Tongue (tissue), 2 donors: Measurements from ENCODE around the gene EMC10. TPM values are rescaled to one million over a fixed set of nuclear protein-coding genes. Genes with fewer than 3 reads are reported as not detected.
"Not testable (repeated sequence)": the region's sequence is repeated elsewhere in the genome, so short reads cannot be mapped to it uniquely, and the experiment has no call there.

Experiments
- DNase-seq: peaks from one replicate; pipeline ENCODE4 v3.0.0-alpha.2; 2015
- total RNA-seq: library from RNA; depleted of rRNA; stranded (reverse); fragments of >200 nt; gene quantifications from one replicate; pipeline ENCODE4 v1.2.3, GENCODE V29; 2014

Gene EMC10
- total RNA-seq, 1 donor from 2014 or later: 79.0 TPM

DNA sequence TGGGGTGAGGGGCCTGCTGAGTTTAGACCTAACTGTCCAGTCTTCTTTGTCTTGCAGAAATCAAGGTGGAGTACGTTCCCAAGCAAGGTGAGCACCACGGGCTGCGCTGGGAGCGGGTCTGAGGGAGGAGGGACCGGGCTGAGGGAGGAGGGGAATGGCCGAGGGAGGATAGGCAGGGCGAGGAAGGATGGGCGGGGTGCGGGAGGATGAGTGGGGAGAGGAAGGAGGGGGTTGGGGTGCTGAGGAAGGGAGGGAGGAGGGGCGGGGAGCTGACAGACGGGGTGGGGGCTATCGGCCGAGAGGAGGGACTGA is 25.1 kb upstream of the EMC10 start:
- DNase-seq: no peak

DNA sequence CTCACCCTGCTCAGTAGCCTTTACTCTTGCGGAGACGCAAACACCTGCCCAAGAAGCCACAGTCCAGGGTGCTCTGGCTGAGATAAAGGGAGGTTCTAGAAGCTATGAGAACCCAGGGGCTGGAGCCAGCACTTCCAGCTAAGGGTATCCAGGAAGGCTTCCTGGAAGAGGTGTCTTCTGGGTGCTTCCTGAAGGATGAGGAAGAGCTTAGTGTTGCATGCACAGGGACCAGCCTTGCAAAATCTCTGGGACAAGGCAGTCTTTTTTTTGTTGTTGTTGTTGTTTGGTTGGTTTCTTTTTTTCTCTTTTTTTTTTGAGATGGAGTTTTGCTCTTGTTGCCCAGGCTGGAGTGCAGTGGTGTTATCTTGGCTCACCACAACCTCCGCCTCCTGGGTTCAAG is 23.1 kb upstream of the EMC10 start:
- no peak for DNase-seq

DNA sequence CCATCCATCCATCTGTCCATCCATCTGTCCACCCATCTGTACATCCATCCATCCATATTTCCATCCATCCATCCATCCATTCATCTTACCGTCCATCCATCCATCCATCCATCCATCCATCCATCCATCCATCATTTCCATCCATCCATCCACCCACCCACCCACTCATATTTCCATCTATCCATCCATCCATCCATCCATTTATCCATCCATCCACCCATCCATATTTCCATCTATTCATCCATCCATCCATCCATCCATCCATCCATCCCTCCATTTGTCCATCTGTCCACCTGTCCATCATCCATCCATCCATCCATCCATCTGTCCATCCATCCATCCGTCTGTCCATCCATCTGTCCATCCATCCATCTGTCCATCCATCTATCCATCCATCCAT is 20.3 kb upstream of the EMC10 start:
- DNase-seq: no peak

DNA sequence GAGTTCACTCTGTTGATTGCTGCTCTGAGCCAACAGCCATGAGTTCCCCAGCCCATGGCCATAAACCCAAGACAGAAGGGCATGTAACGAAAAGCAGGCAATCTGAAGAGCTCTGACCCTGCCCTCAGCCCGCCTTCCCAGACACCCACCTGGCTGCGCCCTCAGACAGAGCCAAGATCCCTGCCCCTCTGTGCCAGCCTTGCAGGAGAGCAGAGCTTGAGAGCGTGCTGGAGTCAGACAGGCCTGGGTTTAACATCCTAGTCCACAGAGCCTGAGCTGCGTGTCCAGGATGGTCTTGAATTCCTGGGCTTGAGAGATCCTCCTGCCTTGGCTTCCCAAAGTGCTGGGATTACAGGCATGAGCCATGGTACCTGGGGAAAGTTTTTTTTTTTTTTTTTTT is 19.0 kb upstream of the EMC10 start:
- DNase-seq: no peak

DNA sequence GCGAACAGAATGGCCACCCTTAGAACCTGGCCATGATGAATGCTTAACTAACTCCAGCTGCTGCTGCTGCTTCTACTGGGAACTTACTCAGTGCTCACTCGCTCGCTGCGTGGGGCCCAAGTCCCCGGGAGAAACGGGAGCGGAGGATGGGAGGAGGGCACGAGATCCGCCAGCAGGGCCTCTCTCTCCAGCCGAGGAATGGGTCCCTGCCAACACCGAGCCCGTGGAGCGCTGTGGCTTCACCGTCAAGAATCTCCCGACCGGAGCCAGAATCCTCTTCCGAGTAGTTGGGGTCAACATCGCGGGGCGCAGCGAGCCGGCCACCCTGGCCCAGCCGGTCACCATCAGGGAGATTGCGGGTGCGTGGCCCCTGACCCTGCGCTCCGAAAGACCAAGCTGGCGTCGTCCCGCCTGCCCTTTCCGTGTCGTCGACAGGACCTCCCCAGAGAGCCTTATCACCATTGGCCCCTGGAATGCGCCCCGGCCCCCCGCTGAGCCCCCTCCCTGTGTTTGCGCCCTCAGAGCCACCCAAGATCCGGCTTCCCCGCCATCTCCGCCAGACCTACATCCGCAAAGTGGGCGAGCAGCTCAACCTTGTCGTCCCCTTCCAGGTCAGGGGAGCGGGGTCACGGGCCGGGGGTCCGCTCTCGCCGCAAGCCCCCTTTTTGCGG is 17.8 kb upstream of the EMC10 start:
- no peak for DNase-seq

DNA sequence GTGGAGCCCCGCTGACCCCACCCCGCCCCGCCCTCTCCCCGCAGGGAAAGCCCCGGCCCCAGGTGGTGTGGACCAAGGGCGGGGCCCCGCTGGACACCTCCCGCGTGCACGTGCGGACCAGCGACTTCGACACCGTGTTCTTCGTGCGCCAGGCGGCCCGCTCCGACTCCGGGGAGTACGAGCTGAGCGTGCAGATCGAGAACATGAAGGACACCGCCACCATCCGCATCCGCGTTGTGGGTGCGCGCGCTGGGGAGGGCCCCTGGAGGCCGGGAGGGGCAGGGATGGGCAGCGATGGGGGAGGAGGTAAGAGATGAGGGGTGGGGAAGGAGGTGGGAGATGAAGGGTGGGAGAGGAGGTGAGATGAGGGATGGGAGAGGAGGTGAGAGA is 17.2 kb upstream of the EMC10 start:
- no peak for DNase-seq

DNA sequence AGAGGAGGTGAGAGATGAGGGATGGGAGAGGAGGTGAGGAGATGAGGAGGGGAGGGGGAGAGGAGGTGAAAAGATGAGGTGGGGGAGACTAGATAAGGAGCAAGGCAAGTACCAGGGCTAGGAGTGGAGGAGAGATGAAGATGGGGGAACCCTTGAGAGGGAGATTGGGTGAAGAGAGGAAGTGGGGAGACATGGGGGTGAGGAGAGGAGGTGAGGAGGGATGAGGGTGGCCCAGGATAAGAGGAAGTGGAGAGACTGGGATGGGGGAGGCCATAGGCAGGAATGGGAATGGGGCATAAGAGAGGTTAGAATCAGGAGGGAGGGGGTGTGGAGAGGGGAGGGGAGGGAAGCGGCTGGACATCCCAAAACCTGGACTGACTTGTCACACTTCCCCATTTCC is 16.7 kb upstream of the EMC10 start:
- no peak for DNase-seq

DNA sequence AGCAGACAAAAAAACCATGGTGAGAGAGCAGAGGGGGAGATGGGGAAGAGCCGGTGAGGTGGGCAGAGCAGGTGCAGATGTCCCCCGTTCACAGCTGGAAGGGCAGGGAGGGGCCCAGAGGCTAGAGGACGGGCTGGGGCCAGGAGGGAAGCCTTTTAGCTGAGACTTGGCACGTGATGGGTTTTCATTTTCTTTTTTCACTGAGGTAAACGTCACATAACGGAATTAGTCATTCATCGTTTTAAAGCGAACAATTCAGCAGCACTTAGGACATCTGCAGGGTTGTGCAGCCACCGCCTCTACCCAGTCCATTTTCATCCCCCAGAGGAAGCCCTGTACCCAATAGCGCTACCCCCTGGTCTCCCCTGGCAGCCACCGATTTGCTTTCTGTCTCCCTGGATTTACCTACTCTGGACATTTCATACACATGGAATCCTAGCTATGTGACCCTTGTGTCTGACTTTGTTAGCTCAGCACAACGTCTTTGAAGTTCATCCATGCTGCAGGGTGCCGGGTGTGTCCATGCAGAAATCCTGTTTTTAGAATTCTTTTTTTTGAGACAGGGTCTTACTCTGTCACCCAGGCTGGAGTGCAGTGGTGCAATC is 16.0 kb upstream of the EMC10 start:
- DNase-seq: no peak

DNA sequence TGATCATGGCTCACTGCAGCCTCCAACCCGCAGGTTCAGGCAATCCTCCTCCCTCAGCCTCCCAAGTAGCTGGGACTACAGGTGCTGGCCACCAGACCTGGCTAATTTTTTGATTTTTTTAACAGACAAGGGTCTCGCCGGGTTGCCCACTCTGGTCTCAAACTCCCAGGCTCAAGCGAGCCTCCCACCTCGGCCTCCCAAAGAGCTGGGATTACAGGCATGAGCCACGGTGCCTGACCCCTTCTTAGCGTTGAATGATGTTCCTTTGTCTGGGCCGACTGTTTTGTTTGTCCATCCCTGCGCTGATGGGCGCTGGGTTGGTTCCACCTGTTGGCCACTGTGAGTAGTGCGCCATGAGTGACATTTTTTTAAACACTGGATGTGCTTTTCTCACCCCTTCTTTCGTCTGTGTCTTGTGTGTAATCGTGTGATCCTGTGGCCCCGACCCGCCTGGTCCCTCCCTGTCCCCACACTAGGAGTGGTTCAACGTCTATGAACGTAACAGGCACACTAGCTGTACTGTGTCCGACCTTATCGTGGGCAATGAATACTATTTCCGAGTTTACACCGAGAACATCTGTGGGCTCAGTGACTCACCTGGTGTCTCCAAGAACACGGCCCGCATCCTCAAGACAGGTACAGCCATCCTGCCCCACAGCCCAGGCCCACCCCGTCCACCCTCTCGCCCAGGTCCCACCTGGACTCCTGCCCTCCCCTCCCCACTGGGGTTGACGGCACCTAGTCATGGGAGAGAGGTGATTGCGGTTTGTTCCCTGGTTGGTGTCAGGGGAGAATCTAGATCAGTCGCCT is 15.0 kb upstream of the EMC10 start:
- DNase-seq: peak; percentile 75

DNA sequence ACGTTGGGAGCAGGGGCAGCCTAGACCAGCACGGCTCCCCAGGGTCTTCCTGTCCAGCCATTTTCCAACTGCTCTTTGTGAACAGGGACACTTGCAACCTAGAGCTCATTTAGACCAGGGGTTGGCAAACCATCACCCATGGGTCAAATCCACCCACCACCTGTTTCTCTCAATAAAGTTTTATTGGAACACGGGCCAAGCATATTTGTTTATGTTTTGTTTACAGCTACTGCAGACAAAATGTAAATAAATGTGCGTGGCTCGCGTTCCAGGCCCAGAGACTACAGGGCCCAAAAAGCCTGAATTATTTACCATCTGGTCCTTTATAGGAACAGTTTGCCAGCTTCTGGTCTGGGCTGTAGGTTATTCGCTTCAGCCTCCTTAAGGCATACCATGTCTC is 13.3 kb upstream of the EMC10 start:
- no peak for DNase-seq

DNA sequence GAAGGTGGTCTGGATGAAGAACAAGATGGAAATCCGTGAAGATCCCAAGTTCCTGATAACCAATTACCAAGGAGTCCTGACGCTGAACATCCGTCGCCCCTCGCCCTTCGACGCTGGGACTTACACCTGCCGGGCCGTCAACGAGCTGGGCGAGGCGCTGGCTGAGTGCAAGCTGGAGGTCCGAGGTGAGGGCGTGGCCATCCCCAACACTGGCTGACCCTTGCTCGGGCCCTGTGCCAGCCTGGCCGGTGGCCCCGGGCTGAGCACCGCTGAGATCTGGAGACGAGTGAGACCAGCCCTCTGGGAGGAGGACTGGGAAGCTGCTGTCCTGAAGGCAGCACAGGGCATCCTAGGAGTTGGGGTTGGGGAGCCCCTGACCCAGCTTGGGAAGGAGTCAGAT is 12.0 kb upstream of the EMC10 start:
- DNase-seq: no peak

DNA sequence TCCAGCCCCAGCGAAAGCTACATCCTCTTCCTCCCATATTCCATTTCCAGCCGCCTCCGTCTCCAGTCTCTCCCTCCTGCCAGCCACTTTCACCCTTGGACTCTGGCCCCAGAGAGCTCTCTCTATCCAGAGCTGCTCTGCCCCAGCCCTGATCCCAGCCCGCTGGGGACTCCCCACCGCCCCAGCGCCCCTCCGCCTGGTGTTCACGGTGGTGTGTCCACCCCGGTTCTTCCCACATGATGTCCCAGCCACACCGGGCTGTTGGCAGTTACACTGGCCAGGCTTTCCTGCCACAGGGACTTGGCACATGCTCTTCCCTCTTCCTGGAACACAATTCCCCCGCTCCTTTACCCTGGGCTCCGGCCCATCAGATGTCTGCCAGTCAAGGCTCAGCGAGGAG is 11.3 kb upstream of the EMC10 start:
- DNase-seq: no peak

DNA sequence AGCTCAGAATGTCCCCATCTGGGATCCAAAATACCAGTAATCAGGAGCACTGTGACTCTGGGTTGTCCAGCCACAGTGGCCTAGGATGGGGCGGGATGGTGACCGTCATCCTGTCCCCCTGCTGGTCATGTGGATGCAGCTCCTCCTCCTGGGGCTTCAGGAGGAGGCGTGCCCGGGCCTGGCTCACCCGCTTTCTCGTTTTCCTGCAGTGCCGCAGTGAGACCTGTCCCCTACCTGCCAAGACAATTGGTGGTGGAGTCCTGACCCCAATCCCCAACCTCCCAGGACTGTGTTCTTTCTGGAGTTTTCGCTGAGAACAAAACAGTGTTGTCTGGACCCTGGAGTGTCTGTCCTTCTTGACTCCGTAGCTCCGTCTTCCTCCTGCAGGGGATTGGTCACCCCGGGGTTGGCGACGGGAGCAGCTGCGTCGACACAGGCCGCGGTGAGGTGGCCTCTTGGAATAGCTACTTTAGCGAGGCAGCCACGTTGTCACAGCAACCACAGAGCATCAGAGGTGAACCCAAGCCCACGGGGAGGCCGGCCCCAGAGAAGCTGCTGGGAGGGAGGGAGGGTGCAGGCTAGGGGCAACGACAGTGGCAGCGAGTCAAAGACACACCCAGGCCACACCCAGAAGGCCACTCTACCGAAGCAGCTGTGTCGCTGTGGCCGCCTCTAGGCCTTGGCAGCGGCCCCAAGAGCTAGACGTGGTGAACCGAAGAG is 10.2 kb upstream of the EMC10 start:
- peak; percentile 96 for DNase-seq

DNA sequence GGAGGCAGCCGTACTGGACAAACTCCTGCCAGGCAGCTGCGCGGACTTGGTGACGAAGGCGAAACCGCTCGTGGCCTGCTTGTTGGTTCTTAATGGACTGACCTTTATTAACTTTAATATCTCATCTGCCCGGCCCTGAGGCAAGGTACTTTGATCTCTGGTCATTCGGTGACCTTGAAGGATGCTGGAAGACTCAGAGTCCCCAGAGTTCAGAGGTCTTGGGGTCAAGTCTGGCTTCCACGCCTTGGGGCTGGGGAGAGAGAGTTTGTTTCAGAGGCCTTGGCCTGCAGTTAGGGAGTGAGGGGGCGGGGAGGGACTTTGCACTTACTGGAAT is 9.6 kb upstream of the EMC10 start:
- DNase-seq: no peak

DNA sequence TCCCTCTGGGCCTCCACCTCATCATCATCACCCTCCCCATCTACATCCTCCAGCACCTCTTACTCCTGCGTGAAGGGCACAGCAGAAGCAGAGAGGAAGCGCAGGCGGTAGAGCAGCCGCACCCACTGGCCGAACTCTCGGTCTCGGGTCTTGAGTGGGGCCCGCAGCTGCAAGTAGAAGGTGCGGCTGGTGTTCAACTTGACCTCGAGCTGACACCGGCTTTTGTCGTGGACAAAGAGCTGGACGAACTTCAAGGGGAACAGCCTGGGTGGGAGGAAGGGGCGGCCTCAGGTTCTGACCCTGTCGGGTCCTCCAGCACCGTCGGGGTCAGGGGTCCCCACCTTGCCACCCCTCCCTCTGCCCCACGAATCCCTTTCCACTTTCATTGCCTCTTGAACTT is 8.7 kb upstream of the EMC10 start:
- DNase-seq: no peak

DNA sequence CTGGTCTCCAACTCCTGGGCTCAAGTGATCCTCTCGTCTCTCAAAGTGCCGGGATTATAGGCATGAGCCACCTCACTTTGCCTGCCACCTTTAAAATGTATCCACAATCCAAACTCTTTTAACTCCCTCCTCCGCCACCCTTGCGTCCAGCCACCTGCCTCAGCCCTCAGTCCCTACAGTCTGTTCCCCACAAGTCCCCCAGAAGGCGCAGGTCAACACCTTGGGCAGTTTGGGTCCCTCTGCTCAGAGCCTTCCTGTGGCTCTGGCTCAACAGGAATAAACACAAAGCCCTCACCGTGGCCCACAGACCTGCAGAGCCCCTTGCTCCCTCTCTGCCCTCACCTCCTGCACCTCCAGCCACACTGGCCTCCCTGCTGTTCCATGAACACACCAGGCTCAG is 7.5 kb upstream of the EMC10 start:
- no peak for DNase-seq

DNA sequence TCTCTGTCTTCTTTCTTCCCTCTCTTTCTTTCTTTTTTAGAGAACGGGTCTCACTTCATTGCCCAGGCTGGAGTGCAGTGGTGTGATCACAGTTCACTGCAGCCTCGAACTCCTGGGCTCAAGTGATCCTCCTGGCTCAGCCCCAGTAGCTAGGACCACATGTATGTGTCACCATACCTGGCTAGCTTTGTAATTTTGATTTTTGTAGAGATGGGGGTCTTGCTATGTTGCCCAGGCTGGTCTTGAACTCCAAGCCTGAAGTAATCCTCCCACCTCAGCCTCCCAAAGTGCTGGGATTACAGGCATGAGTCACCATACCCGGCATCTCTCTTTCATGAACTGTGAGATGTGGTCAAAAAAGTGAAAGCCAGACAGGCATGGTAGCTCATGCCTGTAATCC is 3.0 kb upstream of the EMC10 start:
- DNase-seq: not testable (repeated sequence)

DNA sequence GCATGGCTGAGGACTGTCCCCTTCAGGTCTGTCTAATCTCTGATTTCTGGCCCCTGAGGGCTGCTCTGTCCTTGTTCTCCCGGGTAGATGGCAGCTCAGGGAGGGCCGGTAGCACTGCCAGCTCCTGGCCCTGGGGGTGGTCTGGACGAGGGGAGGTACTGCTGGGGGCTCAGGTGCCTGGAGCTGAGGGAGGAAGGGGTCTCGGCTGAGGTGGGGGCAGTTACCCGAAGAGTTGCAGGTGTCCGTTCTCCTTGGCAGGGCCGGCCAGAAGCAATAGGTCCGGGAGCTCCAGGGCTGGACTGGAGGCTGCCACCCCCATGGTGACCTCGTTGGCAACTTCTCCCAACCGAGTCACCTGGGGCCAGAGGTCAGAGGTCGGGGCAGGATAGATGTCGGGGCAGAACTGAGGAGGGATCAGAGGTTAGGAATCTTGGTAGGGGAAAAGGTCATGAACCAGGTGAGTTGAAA is 1.2 kb upstream of the EMC10 start:
- no peak for DNase-seq

DNA sequence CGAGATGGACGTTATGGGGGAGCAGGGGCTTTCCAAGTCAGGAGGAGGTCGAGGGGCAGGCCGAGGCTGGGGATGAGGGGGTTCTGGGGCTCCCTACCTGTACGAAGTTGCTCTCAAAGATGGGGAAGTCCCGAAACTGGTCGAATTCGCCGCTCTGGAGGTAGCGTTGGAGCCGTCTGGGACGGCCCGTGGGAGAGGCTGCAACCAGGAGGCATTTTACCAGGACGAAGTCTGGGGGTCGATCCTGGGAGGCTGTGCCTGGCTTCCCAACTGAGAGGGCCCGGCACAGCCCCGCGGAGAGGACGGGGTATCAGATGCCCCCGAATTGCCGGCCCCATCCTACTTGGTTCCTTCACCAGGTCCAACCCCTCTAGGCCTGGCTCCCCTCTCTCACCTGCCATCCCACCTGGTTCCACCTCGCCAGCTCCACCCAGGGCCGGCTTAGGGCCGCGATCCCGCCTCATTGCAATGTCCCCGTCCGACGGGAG is 527 bp upstream of the EMC10 start:
- no peak for DNase-seq

DNA sequence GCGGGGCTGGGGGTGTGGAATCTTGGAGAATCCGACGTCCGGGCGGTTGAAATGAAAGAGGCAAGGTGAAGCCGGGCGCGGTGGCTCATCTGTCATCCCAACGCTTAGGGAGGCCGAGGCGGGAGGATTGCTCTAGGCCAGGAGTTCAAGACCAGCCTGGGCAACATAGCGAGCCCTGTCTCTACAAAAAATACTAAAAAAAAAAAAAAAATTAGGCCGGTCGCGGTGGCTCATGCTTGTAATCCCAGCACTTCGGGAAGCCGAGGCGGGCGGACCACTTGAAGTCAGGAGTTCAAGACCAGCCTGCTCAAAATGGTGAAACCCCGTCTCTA is 566 bp downstream of the EMC10 start:
- no peak for DNase-seq

DNA sequence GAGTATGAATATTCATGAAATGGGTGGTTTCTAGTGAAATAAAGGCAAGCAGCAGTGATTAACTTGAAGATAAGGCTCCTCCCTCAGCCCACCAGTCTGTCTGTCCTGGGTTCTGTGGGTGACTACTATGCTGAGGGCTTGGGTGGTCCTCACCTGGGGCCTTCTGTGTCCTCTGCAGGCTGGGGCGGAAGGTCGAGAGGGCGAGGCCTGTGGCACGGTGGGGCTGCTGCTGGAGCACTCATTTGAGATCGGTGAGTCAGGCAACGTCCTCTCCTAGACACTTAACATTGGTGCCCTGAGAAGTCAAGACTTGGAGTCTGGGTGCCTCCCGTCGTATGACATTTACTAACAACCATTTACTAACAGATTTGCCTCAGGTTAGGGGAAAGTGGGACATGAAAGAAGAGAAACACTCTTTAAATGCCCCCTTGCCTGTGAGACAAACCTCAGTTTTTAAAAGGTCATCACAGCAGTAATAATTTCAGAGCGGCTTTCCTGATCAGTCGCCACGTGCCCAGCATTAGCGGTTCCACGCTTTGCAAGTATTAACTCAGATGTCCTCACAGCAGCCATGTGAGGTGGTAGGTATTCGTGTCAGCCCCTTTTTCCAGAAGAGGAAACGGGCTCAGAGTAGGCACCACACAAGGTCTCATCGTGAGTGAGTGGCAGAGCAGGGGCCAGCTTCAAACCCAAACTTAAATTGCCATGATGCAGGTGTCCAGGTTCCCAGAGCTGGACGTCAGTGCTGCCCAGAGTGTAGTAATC is 1.6 kb downstream of the EMC10 start:
- no peak for DNase-seq

DNA sequence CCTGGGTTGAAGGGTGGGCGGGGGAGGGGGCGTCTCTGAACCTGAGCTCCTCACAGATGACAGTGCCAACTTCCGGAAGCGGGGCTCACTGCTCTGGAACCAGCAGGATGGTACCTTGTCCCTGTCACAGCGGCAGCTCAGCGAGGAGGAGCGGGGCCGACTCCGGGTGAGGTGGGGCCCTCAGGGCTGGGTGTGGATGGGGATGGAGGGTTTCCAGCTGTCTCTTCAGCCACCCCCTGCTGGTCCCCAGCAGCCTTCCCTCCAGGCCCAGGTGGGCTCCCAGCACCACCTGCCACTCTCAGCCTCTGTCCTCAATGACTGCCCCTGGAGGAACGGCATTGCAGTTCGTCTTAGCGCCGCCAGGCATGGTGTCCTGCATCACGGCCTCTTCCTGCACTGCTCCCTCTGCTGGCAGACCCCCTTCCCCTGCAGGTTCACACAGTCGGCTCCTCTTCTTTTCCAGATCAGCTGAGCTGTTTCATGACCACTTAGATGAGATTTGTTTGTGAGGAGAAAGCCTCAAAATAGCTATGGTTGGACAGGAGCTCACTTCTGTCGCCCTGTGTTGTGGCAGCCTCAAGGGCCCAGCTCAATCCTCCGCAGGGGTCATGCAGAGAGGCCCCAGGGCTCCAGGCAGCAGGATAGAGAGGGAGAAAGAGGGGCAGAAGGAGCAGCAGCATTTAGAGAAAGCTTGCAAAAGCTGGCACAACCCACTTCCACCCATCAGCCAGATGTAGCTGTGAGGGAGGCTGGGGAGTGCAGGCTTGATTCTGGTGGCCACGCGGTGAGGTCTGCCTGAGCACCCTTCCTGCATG is 2.8 kb downstream of the EMC10 start:
- DNase-seq: no peak
